HG03565 (cell line): ENCODE measurements around the gene ERBB4.
"Not testable (repeated sequence)": the region's sequence is repeated elsewhere in the genome, so short reads cannot be mapped to it uniquely, and the experiment has no call there.

Experiments used
- ATAC-seq: cut with Tn5 transposase; IDR thresholded peaks from one replicate; pipeline ENCODE4 v1.9.1; 2021; ENCODE audit warnings: mild to moderate bottlenecking, moderate library complexity; ENCODE audit not compliant: unreplicated experiment

ERBB4 gene

DNA sequence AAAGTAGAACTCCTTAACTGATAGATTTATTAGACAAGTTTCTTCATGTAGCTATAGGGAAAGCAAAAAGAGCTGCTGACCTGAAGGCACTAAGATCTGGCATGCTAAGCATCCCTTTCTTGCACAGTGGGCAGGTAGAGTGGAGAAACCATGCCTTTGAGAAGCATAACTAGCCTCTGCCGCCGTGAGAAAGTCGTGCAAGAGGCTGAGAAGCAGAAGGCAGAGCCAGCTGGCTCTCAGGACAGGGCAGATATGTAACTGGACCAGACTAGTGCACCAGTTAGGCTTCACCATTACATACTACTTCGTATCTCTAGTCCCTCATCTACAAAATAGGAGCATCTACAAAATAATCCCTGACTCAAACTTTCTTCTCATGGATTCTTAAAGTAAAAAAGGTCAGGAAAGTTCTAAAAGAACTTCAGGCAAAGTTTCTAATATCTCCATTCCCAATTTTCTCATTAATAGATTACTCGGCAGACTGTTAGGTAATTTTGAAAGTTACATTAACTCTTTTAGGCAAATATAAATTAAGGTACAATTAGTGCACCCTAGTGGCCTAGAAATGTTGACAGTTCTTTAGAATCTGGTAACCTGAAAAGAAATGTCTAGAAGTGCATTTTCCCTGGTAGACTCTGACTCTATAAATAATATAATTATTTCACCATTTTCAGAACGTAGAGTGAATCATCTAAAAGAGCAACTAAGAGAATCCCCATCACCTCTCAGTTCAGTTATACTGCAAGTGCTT, 10.3 kb downstream of the ERBB4 start:
- no peak for ATAC-seq

DNA sequence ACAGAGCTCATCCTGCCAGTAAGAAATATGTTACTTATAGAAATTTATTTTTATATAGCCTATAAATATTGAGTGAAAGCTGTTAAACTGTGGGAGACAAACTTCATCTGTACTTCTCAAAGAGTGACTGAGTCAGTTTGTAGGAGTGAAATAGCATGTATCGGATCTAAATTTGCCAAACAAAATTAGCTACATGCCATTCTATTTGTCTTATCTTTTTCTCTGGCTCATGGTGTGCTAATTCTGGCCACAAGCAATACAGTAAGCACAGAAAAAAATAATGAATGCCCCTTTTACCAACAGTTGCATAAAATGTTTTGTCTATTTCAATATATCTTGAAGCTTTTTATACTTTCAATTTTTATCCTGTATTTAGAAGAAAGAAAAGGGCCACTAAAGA, 12.5 kb downstream of the ERBB4 start:
- no peak for ATAC-seq

DNA sequence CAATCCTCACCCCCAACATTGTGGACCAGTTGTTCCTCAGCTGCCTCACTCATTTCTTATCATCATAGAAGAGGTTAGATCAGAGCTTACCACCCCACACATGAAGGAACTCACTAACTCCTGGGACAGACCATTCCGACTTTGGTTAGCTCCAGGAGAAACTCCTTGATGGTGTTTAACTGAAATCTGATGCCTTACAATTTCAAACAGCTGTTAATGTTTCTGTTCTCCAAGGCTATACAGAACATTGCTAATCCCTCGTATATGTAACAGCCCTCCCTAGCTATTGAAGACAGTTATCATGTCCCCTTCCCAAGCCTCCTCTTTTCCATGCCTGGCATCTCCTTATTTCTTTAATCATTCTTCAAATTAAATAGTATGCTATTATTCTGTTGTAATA, 14.8 kb downstream of the ERBB4 start:
- ATAC-seq: no peak

DNA sequence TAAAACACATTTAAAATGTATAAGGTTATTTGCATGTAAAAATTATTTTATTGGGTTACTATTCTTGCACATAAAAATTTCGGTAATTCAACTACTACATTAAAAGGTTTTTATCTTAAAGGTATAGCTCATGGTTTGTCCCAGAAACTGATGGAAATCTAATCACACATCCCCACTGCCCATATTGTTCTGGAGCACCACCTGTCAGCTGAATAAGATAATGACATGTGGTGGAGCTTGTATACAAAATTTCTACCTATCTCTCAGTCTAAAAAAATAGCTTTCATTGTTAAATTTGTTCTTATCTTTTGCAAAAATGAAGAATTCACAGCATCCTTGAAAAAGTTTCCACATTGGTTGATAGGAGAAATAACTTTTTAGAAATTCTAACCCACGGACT, 18.3 kb downstream of the ERBB4 start:
- no peak for ATAC-seq

DNA sequence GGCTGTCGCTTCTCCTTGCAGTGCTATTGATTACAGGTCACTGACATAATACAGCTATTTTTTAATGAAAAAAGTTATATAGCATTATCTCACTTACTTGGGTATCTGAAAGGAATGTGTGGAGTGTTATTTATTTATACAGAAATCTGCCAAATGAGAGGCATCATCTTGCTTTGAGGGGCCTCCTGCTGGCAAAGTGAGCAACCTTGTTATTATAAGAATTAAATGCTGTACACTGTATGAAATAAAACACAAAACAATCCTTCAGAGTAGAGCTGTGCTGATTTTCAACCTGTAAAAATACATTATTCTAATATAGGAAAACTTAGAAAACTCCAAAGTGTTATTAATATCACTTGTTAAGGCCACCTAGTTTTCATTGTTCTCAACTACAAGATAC, 20.9 kb downstream of the ERBB4 start:
- ATAC-seq: no peak

DNA sequence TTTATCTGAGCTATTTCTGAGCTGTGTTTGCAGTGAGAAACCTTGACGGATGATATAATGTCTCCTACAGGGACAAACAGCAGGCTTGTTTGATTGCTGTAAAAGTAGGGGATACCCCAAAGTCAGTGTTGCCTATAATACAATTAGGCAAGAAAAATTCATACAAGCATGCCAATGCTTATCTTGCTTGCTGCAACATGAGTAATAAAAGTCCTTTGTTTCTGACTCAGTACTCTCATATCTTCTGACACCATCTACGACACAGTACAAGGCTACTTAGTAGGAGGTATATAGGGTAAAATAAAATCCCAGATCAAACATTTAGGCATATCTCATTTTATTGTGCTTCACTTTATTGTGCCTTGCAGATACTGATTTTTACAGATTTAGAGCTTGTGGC, 33.0 kb downstream of the ERBB4 start:
- peak; percentile 96 for ATAC-seq

DNA sequence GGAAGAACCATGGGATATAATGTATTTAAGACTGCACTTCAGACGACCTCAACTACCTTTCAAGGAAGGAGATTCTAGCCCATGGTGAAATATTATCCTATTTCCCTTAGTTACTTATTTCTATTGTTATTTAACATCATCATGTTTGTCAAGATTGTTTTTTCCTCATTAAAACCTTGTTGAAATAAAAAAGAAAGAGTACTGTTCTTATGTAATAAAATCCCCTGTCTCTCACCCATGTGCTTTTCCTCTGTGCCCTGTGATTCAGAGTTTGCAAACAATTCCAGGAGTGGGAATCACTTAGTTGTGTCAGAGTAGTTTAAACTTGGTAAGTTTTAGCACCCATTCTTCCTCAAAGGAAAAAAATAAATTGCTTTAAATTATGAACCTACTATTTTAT, 43.6 kb downstream of the ERBB4 start:
- ATAC-seq: no peak

DNA sequence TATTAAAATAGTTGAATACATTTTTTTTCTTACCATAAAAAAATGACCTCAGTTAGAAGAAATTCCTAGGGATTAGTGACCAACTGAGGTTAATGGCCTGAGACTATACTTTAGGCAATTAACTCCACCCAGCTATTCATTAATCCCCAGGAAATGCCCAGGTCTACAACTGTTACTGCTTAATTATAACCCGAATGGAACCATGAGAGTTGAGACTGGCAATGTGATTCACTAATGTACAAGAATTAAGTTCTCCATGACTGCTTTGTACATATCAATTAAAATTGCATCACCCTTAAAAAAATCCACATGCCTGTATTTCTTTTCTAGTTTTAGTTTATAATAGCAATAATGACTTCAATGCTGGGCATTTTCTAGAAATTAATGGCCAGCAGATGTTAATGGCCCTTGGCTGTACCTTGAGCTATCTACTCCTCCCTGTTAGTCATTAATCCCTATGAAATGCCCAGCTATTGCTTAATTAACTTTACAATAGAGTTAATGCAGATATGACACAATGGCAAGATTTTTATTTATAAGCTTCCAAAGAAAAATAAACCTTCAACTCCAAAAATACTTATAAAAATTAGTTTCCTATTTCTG, 44.1 kb downstream of the ERBB4 start:
- no peak for ATAC-seq

DNA sequence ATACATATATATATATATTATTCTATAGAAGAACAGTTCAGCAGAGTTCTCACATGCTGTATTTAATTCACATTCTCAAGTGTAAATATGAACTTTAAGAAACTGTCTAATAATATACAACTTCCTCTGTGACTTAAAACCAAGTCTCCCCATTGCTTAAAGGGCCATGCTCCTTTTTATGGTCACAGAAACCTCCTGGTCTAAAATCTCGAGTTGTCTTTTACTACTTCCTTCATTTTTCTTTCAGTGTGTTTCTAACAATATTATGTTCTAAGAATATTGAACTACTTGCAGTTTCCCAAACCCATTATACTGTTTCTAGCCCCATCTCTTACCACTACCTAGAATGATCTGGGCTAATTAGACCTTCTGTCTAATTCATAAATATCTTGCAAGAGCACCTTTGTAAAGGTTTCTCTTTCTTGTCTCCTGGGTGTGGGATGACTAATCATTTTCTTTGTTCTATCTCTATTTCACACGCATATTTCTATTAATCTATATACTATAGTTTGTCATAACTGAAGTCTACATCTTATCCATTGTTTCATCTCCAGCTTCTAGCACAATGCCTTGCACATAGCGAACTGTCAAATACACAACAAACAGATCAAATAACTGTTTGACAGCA, 48.8 kb downstream of the ERBB4 start:
- peak; percentile 82 for ATAC-seq

DNA sequence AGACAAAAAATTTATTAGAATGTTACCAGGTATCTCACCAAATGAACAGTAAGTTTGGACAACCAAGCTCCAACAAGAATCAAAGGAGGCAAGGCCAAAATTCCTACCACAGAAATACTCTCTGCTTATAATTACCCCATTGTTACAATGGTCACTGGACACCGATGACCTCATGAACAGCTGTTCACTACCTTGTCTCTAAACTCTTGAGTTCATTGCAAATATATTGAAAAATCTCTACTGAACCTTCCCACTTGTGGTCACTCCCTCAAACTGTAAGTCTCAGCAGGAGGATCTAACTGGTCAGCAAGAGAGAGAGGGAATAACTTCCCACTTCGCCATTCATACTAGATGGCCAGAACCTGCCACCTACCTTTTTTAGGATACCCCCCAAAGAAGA, 50.0 kb downstream of the ERBB4 start:
- no peak for ATAC-seq

DNA sequence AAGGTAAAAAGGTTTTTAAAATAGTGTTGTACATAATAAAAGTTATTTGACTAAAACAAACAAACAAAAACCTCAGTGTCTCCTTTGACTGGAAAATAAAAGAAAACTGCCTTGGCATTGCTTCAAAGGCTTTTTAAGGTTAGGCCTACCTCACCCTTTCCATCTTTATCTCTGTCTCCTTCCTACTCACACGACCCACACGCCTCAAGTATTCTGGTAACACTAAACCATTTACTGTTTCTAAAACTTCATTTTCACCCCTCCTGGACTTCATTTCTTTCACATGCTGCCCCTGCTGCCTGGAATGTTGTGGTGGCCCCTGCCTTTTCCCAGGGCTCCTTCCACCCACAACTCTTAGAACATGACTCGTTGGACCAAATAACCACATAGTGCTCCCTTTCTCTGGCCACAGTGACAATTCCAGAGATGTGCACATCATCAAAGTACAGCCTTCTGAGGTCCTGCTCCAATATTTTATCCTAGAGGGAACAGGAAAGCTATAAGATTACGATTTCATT, 54.0 kb downstream of the ERBB4 start:
- ATAC-seq: no peak

DNA sequence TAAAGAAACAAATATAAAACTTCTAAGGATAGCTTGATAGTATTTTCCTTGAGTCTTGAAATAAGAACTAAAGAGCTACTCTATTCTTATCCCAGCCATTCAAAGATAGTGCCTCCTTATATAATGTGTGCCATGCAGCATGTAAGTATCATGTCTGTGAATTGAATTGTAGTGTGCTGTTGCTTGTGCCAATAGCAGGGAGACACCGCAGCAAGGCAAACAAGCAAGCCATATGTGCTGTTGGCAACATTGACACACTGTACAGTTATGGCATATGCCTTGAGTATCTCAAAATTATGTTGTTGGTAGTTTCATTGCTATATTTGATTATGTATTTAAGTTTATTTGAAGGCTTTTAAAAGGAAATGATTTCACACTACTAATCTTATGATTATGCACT, 58.2 kb downstream of the ERBB4 start:
- ATAC-seq: no peak

DNA sequence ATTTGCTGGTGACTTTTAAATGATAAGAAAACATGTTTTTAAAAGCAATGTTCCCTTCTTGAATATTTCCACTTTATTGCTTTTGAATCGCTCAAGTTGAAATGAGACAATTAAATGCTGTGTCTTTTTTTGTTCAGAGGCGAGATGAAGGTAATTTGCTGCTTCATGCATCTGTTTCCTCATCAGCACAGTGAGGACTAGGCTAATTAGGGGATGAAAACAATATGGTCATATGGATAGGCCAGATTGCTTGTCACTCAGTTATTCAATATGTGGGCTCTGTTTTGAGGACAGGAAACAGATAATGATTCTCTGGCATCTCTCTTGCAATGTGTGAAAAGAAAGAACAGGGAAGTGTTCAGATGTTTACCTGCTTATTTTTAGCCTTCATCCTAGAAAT, 61.0 kb downstream of the ERBB4 start:
- no peak for ATAC-seq

DNA sequence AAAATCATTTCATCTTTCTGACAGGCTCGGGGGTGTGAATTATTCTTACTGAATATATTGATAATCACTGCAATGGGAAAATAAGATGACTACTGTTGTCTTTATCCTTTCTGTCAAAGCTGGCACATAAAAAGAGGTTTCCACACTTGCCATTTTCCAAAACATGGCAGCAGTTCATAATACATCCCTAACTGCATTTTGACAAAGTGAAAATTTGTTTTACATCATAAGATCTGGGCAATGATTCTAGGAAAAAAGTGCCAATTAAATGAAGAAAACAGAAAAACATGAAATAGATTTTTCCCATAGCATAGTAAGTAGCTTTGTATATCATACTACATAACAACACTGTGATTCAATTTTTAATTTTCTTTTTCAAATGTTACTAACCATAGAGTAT, 65.4 kb downstream of the ERBB4 start:
- no peak for ATAC-seq

DNA sequence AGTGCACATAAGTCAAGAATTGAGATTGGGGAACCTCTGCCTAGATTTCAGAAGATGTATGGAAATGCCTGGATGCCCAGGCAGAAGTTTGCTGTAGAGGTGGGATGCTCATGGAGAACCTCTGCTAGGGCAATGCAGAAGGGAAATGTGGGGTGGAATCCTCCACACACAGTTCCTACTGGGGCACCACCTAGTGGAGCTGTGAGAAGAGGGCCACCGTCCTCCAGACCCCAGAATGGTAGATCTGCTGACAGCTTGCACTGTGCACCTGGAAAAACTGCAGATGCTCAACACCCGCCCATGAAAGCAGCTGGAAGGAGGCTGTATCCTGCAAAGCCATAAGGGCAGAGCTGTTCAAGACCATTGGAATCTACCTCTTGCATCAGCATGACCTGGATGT, 71.1 kb downstream of the ERBB4 start:
- ATAC-seq: not testable (repeated sequence)

DNA sequence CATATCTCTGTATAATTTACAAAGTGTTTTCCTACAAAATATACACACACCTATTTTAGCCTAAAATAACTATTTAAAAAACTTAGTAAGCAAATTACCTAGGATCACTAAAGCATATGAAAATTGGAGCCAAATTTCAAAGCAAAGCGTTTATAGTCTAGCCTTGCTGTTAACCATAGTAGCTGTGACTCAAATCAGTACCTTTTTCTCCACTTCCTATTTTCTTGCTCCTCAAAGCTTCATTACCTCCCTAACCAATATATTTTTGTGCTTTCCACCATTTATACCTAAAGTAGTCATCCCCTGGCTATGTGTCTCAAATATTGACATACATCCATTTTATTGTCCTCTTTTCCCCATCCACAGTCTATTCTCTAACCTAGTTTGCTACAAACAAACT, 73.1 kb downstream of the ERBB4 start:
- peak; percentile 54 for ATAC-seq

DNA sequence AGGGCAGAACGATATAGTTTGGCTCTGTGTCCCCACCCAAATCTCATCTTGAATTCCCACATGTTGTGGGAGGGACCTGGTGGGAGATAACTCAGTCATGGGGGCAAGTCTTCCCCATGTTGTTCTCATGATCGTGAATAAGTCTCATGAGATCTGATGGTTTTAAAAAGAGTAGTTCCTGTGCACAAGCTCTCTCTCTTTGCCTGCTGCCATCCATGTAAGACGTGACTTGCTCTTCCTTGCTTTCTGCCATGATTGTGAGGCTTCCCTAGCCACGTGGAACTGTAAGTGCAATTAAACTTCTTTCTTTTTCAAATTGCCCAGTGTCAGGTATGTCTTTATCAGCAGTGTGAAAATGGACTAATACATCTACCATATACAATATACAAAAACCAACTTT, 76.9 kb downstream of the ERBB4 start:
- ATAC-seq: not testable (repeated sequence)

DNA sequence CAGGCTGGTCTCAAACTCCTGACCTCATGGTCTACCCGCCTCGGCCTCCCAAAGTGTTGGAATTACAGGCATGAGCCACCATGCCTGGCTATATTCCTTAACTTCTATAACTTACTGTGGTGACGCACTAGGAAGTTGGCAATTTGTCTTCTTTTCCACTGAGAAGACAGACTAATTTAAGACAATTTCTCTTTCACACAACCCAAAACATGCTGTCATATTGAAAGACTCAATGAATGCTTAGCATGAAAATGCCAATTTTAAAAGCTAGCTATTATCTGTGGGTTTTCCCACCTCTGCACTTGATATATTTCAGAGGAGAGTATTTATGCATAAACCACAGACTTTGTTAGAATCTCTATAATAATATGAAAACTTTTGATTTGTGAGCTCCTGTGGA, 84.5 kb downstream of the ERBB4 start:
- ATAC-seq: no peak

DNA sequence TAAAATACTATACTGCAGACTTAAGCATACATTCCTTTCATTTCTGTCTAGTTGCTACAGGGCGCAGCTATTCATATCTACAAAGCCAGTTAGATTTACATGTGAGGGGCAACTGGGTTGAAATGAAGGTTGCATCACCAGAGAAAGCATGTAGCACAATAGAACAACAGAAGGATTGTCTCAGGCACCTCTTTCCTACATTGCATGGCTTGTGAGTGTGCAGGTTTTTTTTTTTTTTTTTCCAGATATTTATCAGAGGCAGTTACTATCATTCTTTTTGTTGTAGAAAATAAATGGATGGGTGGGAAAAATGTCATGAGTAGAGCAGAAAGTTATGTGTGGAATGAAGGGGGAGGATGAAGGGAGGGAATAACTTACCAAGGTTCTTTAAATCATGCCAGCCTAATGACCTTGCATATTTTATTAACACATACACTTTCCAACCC, 86.8 kb downstream of the ERBB4 start:
- ATAC-seq: no peak

DNA sequence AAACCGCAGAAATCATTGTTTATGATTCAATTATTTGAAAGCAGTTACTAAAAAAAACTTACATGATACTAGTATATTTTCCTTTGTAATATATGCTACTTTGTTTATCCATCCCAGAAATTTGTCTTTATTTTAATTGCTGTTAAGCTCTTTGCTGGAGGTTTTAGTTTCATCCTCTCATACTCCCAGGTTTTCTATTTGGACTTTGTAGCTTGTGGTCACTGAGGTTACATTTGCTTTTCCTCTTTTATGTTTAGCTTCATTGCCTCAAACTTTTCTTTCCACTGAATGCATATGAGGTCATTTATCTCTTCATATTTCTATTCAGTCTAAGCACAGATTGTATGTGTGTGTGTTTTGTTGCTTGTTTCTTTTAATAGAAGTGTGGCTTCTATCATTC, 89.9 kb downstream of the ERBB4 start:
- no peak for ATAC-seq

DNA sequence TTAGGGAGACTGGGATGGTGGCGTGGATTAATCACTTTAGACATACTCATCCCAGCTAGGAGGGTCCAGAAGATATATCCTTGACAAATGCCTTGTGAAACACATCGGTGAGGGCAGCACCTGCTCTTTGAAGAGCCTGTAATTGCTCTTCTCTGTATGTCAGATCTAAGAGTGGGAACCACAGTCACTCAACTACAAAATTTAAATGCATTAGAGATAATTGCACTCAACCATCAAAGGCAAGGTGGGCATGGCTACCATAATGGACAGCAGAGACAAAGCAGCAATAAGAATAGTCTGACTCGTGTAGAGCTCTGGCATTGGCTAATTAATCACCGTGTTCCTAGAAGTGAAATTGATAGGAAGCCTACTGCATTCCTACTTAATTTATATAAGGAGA, 96.8 kb downstream of the ERBB4 start:
- no peak for ATAC-seq

DNA sequence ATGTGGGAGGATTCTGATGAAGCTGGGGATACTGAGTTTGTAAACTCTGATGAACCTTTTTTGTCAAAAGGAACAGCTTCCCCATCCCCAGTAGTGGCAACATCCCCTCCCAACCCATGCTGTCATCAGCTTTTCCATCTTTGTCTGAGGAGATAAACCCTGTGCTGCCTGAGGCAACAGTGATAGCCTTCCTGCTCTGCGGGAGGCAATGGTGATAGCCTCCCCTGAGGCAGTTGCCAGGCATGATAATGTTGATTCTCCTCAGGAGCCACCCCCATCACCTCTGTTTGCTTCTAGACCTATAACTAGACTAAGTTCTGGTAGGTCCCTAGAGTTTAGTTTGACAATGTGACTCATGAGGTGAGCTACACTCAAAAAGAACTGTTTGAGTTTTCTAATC, 97.5 kb downstream of the ERBB4 start:
- ATAC-seq: no peak
